Measurements from ENCODE around the gene RSPH9. TPM values are rescaled to one million over a fixed set of nuclear protein-coding genes. Genes with fewer than 3 reads are reported as not detected.

Gene RSPH9
- total RNA-seq, 4 donors from 2014 or later, result 0.24 to 0.57 TPM; not detected in 2

DNA sequence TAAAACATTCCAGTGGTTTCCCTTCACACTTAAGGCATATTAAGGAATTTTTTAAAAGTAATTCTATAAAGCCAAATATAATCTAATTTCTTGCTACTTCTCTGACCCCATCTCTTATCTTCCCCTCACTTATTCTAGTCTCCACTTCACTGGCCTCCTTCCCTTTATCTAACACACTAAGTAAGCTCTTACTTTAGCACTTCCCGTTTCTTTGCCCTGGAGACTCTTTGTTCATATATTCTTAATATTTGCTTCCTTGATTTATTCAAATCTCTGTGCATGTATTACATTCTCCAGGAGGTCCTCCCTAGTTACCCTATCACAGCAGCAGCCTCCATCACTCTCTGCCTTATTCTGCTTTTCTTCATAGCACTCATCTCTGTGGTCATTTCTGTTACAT lies 36.0 kb upstream of the RSPH9 start:
- no peak overlapping the region for H3K27ac ChIP-seq
- 67% methylated on average over 1 of the region's 1 CpG for WGBS
- no peak overlapping the region for H3K4me3 ChIP-seq
- H3K4me1 ChIP-seq, result peaks cover 6% of the 10 kb centered on the region
- TF ChIP-seq POLR2AphosphoS5 (IDR thresholded peaks at IDR 0.05) (no peak), EP300 (IDR thresholded peaks at IDR 0.05) (no peak), POLR2A (IDR thresholded peaks at IDR 0.05) (no peak)
- TF ChIP-seq, protein P1, sequence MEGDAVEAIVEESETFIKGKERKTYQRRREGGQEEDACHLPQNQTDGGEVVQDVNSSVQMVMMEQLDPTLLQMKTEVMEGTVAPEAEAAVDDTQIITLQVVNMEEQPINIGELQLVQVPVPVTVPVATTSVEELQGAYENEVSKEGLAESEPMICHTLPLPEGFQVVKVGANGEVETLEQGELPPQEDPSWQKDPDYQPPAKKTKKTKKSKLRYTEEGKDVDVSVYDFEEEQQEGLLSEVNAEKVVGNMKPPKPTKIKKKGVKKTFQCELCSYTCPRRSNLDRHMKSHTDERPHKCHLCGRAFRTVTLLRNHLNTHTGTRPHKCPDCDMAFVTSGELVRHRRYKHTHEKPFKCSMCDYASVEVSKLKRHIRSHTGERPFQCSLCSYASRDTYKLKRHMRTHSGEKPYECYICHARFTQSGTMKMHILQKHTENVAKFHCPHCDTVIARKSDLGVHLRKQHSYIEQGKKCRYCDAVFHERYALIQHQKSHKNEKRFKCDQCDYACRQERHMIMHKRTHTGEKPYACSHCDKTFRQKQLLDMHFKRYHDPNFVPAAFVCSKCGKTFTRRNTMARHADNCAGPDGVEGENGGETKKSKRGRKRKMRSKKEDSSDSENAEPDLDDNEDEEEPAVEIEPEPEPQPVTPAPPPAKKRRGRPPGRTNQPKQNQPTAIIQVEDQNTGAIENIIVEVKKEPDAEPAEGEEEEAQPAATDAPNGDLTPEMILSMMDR (IDR thresholded peaks at IDR 0.05), result no peak
- no peaks in the 10 kb centered on the region for H3K27me3 ChIP-seq
- no peak for DNase-seq (ENCODE audit: low spot score in 2 of 2)
- no peaks in the 10 kb centered on the region for H3K9me3 ChIP-seq
- H3K36me3 ChIP-seq, result peaks cover 63% of the 10 kb centered on the region

DNA sequence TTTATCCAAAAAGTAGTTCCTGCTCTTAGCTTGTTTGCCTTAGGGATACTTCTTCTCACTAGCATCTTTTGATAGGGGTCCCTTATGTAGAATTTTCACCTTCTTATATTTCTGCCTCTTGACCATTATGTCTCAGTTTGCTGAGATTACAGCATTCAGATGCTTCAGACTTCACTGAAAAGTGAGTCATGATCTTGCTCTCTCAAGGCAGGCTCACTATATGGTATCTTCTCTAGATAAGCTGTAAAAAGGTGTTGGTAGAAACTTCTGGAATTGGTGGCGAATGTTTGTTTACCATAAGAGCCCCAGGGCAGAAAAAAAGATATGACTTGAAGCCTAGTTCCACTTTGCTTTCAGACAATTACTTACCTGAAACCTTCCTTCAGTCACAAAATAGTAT lies 35.4 kb upstream of the RSPH9 start:
- no peak for TF ChIP-seq POLR2AphosphoS5 (IDR thresholded peaks at IDR 0.05)
- TF ChIP-seq EP300 (IDR thresholded peaks at IDR 0.05), result no peak
- no peak for TF ChIP-seq POLR2A (IDR thresholded peaks at IDR 0.05)
- TF ChIP-seq, protein P1 (IDR thresholded peaks at IDR 0.05), result no peak
- Histone ChIP-seq H3K9me3 (no peaks in the 10 kb centered on the region), H3K27ac (no peak overlapping the region), H3K4me3 (no peak overlapping the region), H3K36me3 (peaks cover 65% of the 10 kb centered on the region), H3K4me1 (peaks cover 6% of the 10 kb centered on the region), H3K27me3 (no peaks in the 10 kb centered on the region)
- 86% methylated on average over 1 of the region's 1 CpG for WGBS
- no peak for DNase-seq (ENCODE audit: low spot score in 2 of 2)

DNA sequence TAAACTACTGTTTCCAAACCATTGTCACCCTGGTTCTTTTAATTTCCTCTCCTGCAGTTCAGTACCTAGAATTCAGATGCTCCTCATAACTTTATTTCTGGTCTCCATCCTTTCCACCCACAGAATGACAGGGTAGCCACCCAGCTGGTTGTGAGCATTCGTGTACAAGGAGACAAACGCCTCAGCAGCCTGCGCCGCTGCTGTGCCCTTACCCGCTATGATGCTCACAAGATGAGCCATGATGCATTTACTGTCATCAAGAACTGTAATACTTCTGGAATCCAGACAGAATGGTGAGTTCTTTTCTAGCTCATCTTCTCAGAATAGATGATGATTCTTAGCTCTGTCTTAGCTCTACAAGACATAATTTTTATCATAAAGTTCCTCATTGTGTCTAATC lies 34.4 kb upstream of the RSPH9 start:
- H3K4me1 ChIP-seq, result peaks cover 6% of the 10 kb centered on the region
- peaks cover 68% of the 10 kb centered on the region for H3K36me3 ChIP-seq
- H3K27me3 ChIP-seq, result no peaks in the 10 kb centered on the region
- H3K27ac ChIP-seq, result no peak overlapping the region
- TF ChIP-seq POLR2A (IDR thresholded peaks at IDR 0.05), result no peak
- TF ChIP-seq POLR2AphosphoS5 (IDR thresholded peaks at IDR 0.05), result no peak
- TF ChIP-seq, protein P1 (IDR thresholded peaks at IDR 0.05), result no peak
- no peak for TF ChIP-seq EP300 (IDR thresholded peaks at IDR 0.05)
- H3K9me3 ChIP-seq, result no peaks in the 10 kb centered on the region
- no peak overlapping the region for H3K4me3 ChIP-seq
- no peak for DNase-seq (ENCODE audit: low spot score in 2 of 2)
- WGBS, result 93% methylated on average over 5 of the region's 5 CpGs

DNA sequence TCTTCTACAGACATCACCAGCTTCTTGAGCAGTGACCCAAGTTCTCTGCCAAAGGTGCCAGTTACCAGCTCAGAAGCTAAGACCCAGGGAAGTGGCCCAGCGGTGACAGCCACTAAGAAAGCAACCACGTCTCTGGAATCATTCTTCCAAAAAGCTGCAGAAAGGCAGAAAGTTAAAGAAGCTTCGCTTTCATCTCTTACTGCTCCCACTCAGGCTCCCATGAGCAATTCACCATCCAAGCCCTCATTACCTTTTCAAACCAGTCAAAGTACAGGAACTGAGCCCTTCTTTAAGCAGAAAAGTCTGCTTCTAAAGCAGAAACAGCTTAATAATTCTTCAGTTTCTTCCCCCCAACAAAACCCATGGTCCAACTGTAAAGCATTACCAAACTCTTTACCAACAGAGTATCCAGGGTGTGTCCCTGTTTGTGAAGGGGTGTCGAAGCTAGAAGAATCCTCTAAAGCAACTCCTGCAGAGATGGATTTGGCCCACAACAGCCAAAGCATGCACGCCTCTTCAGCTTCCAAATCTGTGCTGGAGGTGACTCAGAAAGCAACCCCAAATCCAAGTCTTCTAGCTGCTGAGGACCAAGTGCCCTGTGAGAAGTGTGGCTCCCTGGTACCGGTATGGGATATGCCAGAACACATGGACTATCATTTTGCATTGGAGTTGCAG lies 31.0 kb upstream of the RSPH9 start:
- no peak overlapping the region for H3K27ac ChIP-seq
- peaks cover 62% of the 10 kb centered on the region for H3K36me3 ChIP-seq
- H3K27me3 ChIP-seq, result no peaks in the 10 kb centered on the region
- no peaks in the 10 kb centered on the region for H3K4me1 ChIP-seq
- no peaks in the 10 kb centered on the region for H3K9me3 ChIP-seq
- no peak overlapping the region for H3K4me3 ChIP-seq
- 92% methylated on average over 6 of the region's 6 CpGs for WGBS
- DNase-seq (ENCODE audit: low spot score in 2 of 2), result no peak
- no peak for TF ChIP-seq POLR2AphosphoS5 (IDR thresholded peaks at IDR 0.05)
- TF ChIP-seq POLR2A (IDR thresholded peaks at IDR 0.05), result no peak

DNA sequence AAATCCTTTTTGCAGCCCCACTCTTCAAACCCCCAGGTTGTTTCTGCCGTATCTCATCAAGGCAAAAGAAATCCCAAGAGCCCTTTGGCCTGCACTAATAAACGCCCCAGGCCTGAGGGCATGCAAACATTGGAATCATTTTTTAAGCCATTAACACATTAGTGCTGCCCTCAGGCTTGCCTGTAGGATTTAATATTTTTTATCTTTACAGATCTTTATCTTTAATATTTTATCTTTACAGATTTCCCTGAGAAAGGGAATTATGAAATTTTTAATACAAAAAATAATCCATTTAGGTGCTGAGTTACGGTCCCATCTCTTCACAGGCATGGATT lies 30.5 kb upstream of the RSPH9 start:
- no peaks in the 10 kb centered on the region for H3K9me3 ChIP-seq
- DNase-seq (ENCODE audit: low spot score in 2 of 2), result no peak
- H3K4me1 ChIP-seq, result no peaks in the 10 kb centered on the region
- H3K36me3 ChIP-seq, result peaks cover 62% of the 10 kb centered on the region
- TF ChIP-seq, protein P1 (IDR thresholded peaks at IDR 0.05), result no peak
- TF ChIP-seq POLR2AphosphoS5 (IDR thresholded peaks at IDR 0.05), result no peak
- TF ChIP-seq POLR2A (IDR thresholded peaks at IDR 0.05), result no peak
- no peak for TF ChIP-seq EP300 (IDR thresholded peaks at IDR 0.05)
- H3K4me3 ChIP-seq, result no peak overlapping the region
- WGBS, result 56% methylated on average over 3 of the region's 3 CpGs
- H3K27me3 ChIP-seq, result no peaks in the 10 kb centered on the region
- H3K27ac ChIP-seq, result no peak overlapping the region

Measured in suprapubic skin (tissue), 4 donors.